Measurements from ENCODE around the gene AP3B1. TPM values are rescaled to one million over a fixed set of nuclear protein-coding genes. Genes with fewer than 3 reads are reported as not detected.

The AP3B1 gene
- total RNA-seq, 6 experiments from 2014 or later: 11.4 to 17.9 (median 12.9) TPM

- DNase-seq: no peak
- H3K4me1 ChIP-seq: peaks cover 0 to 25% (median 4%) of the 10 kb centered on the region in 4 donors
- intact Hi-C loops (cut with DNase I): loop anchor here in 1 of 2 donors (10.0 kb wide), 1 partner anchor 362 kb away; no protein-coding TSS in a partner anchor
Measured at GRCh38 chr5:78006449-78006848, 288.0 kb downstream of the AP3B1 start.

GRCh38 chr5:78005021-78005785, 289.3 kb downstream of the AP3B1 start:
- no peak for TF ChIP-seq CTCF (IDR thresholded peaks at IDR 0.05)
- no peak for TF ChIP-seq POLR2A (IDR thresholded peaks at IDR 0.05)
- intact Hi-C loops (cut with DNase I): loop anchor here in 1 of 2 donors (10.0 kb wide), 1 partner anchor 360 kb away; no protein-coding TSS in a partner anchor
- Histone ChIP-seq H3K27ac (no peak overlapping the region), H3K36me3 (no peaks in the 10 kb centered on the region), H3K9me3 (no peaks in the 10 kb centered on the region), H3K27me3 (no peaks in the 10 kb centered on the region), H3K4me3 (no peak overlapping the region), H3K4me1 (peaks cover 0 to 20% (median 4%) of the 10 kb centered on the region in 4 donors)
- WGBS (ENCODE audit: insufficient coverage, low coverage, low lambda C conversion rate, missing lambda C conversion rate): 72% methylated on average over 5 of the region's 5 CpGs
- DNase-seq (no peak), ATAC-seq (no peak)

More at GRCh38 chr5:78006449-78006848, 288.0 kb downstream of the AP3B1 start:
- 93% methylated on average over 7 of the region's 7 CpGs for WGBS (ENCODE audit: insufficient coverage, low coverage, low lambda C conversion rate, missing lambda C conversion rate)
- no peak for ATAC-seq
- Histone ChIP-seq H3K36me3 (no peaks in the 10 kb centered on the region), H3K4me3 (no peak overlapping the region), H3K27me3 (no peaks in the 10 kb centered on the region), H3K9me3 (no peaks in the 10 kb centered on the region), H3K27ac (no peak overlapping the region)
- no peak for TF ChIP-seq POLR2A (IDR thresholded peaks at IDR 0.05)
- TF ChIP-seq CTCF (IDR thresholded peaks at IDR 0.05): no peak

- 100% methylated on average over 1 of the region's 1 CpG for WGBS (ENCODE audit: insufficient coverage, low coverage, low lambda C conversion rate, missing lambda C conversion rate)
- TF ChIP-seq POLR2A (IDR thresholded peaks at IDR 0.05): no peak
- TF ChIP-seq CTCF (IDR thresholded peaks at IDR 0.05): no peak
- Histone ChIP-seq H3K27ac (no peak overlapping the region), H3K27me3 (no peaks in the 10 kb centered on the region), H3K9me3 (no peaks in the 10 kb centered on the region), H3K36me3 (no peaks in the 10 kb centered on the region), H3K4me1 (peaks cover 0 to 14% (median 4%) of the 10 kb centered on the region in 4 donors), H3K4me3 (no peak overlapping the region)
- ATAC-seq (no peak), DNase-seq (no peak)
- intact Hi-C loops (cut with DNase I): loop anchor here in 1 of 2 donors (10.0 kb wide), 1 partner anchor 360 kb away; no protein-coding TSS in a partner anchor
Measured at GRCh38 chr5:78004559-78004958, 289.9 kb downstream of the AP3B1 start.

GRCh38 chr5:78003919-78004318, 290.6 kb downstream of the AP3B1 start:
- intact Hi-C loops (cut with DNase I): loop anchor here in 1 of 2 donors (10.0 kb wide), 1 partner anchor 359 kb away; no protein-coding TSS in a partner anchor
- Histone ChIP-seq H3K4me1 (peaks cover 0 to 14% (median 4%) of the 10 kb centered on the region in 4 donors), H3K27ac (no peak overlapping the region), H3K9me3 (no peaks in the 10 kb centered on the region), H3K4me3 (no peak overlapping the region), H3K27me3 (no peaks in the 10 kb centered on the region), H3K36me3 (no peaks in the 10 kb centered on the region)
- TF ChIP-seq POLR2A (IDR thresholded peaks at IDR 0.05): no peak
- no peak for TF ChIP-seq CTCF (IDR thresholded peaks at IDR 0.05)
- no peak for DNase-seq
- WGBS (ENCODE audit: insufficient coverage, low coverage, low lambda C conversion rate, missing lambda C conversion rate): 95% methylated on average over 4 of the region's 7 CpGs
- no peak for ATAC-seq
